Spleen (tissue), 11 donors: Measurements from ENCODE around the gene RRBP1. TPM values are rescaled to one million over a fixed set of nuclear protein-coding genes. Genes with fewer than 3 reads are reported as not detected.

Experiments
- DNase-seq: peaks from one replicate; pipeline ENCODE4 v3.0.0-alpha.2; 2020
- H3K27ac ChIP-seq, 8 donors: fragments of 200-600 bp; sonication (generic) in 7 of 8; 1 replicate in 4 of 8; 2 replicates in 4 of 8; pipeline versions ENCODE4 v1.5.0 to v1.8.0; 2016 to 2021; ENCODE audit warnings: inconsistent platforms in 4 of 8, mild to moderate bottlenecking in 4 of 8, moderate library complexity in 1 of 8
- H3K27me3 ChIP-seq, 7 donors: fragments of 200-600 bp; sonication (generic) in 6 of 7; replicated peaks in 1 of 7; 1 replicate in 4 of 7; 2 replicates in 3 of 7; pipeline versions ENCODE4 v1.5.0 to v1.8.0; 2016 to 2021; ENCODE audit warnings: inconsistent platforms in 3 of 7, mild to moderate bottlenecking in 1 of 7
- H3K36me3 ChIP-seq, 6 donors: fragments of 200-600 bp; sonication (generic) in 5 of 6; 1 replicate in 4 of 6; 2 replicates in 2 of 6; pipeline versions ENCODE4 v1.5.0 to v1.8.0; 2016 to 2021; ENCODE audit warnings: inconsistent platforms in 2 of 6
- H3K4me1 ChIP-seq, 6 donors: fragments of 200-600 bp; sonication (generic) in 5 of 6; 1 replicate in 3 of 6; 2 replicates in 3 of 6; pipeline versions ENCODE4 v1.5.0 to v1.8.0; 2016 to 2021; ENCODE audit warnings: inconsistent platforms in 3 of 6
- H3K4me3 ChIP-seq, 8 donors: fragments of 200-600 bp; sonication (generic) in 7 of 8; 1 replicate in 4 of 8; 2 replicates in 4 of 8; pipeline versions ENCODE4 v1.5.0 to v1.8.0; 2016 to 2021; ENCODE audit warnings: inconsistent platforms in 4 of 8, mild to moderate bottlenecking in 4 of 8, moderate library complexity in 2 of 8
- H3K9me3 ChIP-seq, 8 donors: fragments of 200-600 bp; sonication (generic) in 7 of 8; 1 replicate in 4 of 8; 2 replicates in 4 of 8; pipeline versions ENCODE4 v1.5.0 to v1.8.0; 2016 to 2021; ENCODE audit warnings: inconsistent platforms in 4 of 8
- CTCF ChIP-seq, 11 experiments: fragments of 200-600 bp in 7 of 11; fragments of 450-650 bp in 4 of 11; sonication (generic) in 4 of 11; IDR thresholded peaks in 8 of 11; conservative IDR thresholded peaks in 3 of 11; 1 replicate in 7 of 11; 2 replicates in 4 of 11; pipeline versions ENCODE4 v1.4.0 to v1.8.0; 2016 to 2021; ENCODE audit warnings: antibody characterized with exemption in 11 of 11, inconsistent platforms in 4 of 11, mild to moderate bottlenecking in 1 of 11
- POLR2A ChIP-seq, 3 donors: fragments of 450-650 bp; IDR thresholded peaks; one replicate each; pipeline ENCODE4 v1.5.1; 2017; ENCODE audit warnings: antibody characterized with exemption in 3 of 3, mild to moderate bottlenecking in 1 of 3
- POLR2AphosphoS5 ChIP-seq, 3 donors: sonication (generic); formaldehyde crosslinking; IDR thresholded peaks; one replicate each; pipeline ENCODE4 v1.5.1; 2017; ENCODE audit warnings: antibody characterized with exemption in 3 of 3
- WGBS, 5 donors: extraction: QIAGEN DNeasy Blood & Tissue Kit in 3 of 5; methylation state at CpG; one replicate each; pipeline versions ENCODE4 v1.1.5 to v1.1.7; 2013 to 2018; 5-methylcytosine and 5-hydroxymethylcytosine counted together
- intact Hi-C: fragments of 100-400 bp; cut with DNase I; formaldehyde crosslinking; loops from one replicate; pipeline ENCODE4 v1.15.0; 2023; ENCODE audit warnings: low total_unique reads
- polyA plus RNA-seq, 3 donors: library from polyadenylated mRNA; stranded (reverse); fragments of 200-250 nt; gene quantifications; one replicate each; pipeline ENCODE4 v1.2.1, GENCODE V29; 2013
- total RNA-seq, 7 donors: library from RNA; depleted of rRNA in 3 of 7; stranded (reverse); fragments of >200 nt in 3 of 7; fragmentation: NEBNext Ultra II Directional in 4 of 7; extraction: Animal tissue kit (Norgen Biotek cat#: 25700) in 4 of 7; gene quantifications; one replicate each; pipeline versions ENCODE4 v1.1.0 to v1.2.1, GENCODE V29; 2016 to 2021
- donor health status: healthy with polysubstance abuse.
- donor health status: DM: no; HTN: no; CAD: no; lungs with moderate emphysema.
- donor health status: DM: no; HTN: no; CAD: no.
- donor health status: Bipolar disorder and iron deficiency.
- donor health status: healthy.
- donor health status: DM: no; HTN: no; CAD: no.
- donor health status: DM: yes; HTN: yes; CAD: no.

The RRBP1 gene
- total and polyA plus RNA-seq, 10 donors: 17.0 to 164 (median 114) TPM

DNA sequence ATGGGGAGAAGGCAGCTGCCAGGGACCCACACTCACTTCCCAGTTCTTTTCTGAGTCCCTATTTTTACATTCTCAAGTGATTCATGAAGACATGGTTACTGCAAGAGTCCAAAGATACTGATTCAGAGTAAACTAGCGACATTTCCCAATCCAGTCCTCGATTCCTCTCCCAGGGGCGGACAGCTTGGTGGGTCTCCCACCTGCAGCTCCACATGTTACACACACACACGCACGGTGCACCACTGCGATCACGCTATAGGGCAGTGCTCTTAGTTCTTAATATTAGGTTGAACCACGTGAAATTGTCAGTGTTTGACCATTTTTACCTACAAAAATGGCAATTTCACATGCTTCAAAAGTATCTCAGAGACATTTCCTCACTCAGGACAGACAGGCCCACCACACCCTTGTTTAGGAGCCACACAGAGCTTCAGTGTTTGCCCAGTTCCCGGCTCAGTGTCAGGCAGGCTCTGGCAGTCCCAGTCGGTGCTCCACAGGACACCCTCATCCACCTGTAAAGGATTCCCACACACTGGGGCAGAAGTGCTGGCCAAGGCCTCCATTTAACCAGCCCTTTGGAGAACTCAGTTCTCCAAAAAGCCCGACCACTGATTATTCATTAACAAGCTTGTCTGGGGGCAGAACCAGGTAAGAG, 51.8 kb downstream of the RRBP1 start:
- Histone ChIP-seq H3K9me3 (no peaks in the 10 kb centered on the region), H3K4me3 (no peak overlapping the region), H3K27ac (no peak overlapping the region), H3K36me3 (peaks cover 0 to 100% (median 89%) of the 10 kb centered on the region in 6 donors), H3K27me3 (no peaks in the 10 kb centered on the region), H3K4me1 (peaks cover 6 to 17% (median 13%) of the 10 kb centered on the region in 6 donors)
- TF ChIP-seq POLR2AphosphoS5 (IDR thresholded peaks at IDR 0.05) (no peak), POLR2A (IDR thresholded peaks at IDR 0.05) (no peak), CTCF (IDR thresholded peaks at IDR 0.05 in 8 of 11, conservative IDR thresholded peaks at IDR 0.05 in 3 of 11) (no peak)
- WGBS, 5 donors: 87 to 92% (median 91%) methylated on average over 11 of the region's 11 CpGs
- DNase-seq: peak; percentile 50
- intact Hi-C loops: no loop called here

GRCh38 chr20:17629678-17630089, 52.4 kb downstream of the RRBP1 start:
- WGBS, 5 donors: 96 to 97% (median 96%) methylated on average over 19 to 21 of the region's 21 CpGs
- TF ChIP-seq POLR2AphosphoS5 (IDR thresholded peaks at IDR 0.05): peak in 1 of 3 donors; percentile 39
- no peak for TF ChIP-seq POLR2A (IDR thresholded peaks at IDR 0.05)

DNA sequence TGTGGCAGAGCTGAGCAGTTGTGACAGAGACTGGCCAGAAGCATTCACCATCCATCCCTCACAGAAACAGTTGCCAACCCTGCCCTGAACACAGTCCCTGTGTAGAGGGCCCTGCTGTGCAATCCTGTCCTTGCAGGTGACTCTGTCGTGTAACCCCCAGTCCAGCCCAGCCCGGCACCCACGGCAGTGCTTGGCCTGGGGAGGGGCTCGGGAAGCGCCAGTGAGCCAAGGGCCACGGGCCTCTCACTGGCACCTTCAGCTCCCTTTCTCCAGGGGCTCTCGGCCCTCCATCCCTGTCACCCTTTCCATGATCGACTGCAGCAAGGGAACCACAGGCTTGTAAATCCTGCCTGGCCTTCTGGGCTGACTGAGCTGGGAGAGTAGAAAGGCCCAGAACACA, 53.0 kb downstream of the RRBP1 start:
- H3K9me3 ChIP-seq: no peaks in the 10 kb centered on the region
- 91 to 97% (median 92%) methylated on average over 7 to 8 of the region's 8 CpGs for WGBS, 5 donors
- H3K4me3 ChIP-seq: no peak overlapping the region
- peak; percentile 55 for DNase-seq
- H3K36me3 ChIP-seq: peaks cover 0 to 100% (median 94%) of the 10 kb centered on the region in 6 donors
- no peak overlapping the region for H3K27ac ChIP-seq
- intact Hi-C loops: no loop called here
- H3K27me3 ChIP-seq: no peaks in the 10 kb centered on the region
- TF ChIP-seq POLR2AphosphoS5 (IDR thresholded peaks at IDR 0.05) (no peak), POLR2A (IDR thresholded peaks at IDR 0.05) (no peak), CTCF (IDR thresholded peaks at IDR 0.05 in 8 of 11, conservative IDR thresholded peaks at IDR 0.05 in 3 of 11) (no peak)
- H3K4me1 ChIP-seq: peaks cover 0 to 5% (median 2%) of the 10 kb centered on the region in 6 donors

More at GRCh38 chr20:17629678-17630089, 52.4 kb downstream of the RRBP1 start:
- DNase-seq: peak; percentile 68
- Histone ChIP-seq H3K36me3 (peaks cover 0 to 100% (median 91%) of the 10 kb centered on the region in 6 donors), H3K4me3 (no peak overlapping the region), H3K27ac (no peak overlapping the region), H3K27me3 (no peaks in the 10 kb centered on the region), H3K9me3 (no peaks in the 10 kb centered on the region), H3K4me1 (peaks cover 0 to 11% (median 7%) of the 10 kb centered on the region in 6 donors)
- intact Hi-C loops: no loop called here

DNA sequence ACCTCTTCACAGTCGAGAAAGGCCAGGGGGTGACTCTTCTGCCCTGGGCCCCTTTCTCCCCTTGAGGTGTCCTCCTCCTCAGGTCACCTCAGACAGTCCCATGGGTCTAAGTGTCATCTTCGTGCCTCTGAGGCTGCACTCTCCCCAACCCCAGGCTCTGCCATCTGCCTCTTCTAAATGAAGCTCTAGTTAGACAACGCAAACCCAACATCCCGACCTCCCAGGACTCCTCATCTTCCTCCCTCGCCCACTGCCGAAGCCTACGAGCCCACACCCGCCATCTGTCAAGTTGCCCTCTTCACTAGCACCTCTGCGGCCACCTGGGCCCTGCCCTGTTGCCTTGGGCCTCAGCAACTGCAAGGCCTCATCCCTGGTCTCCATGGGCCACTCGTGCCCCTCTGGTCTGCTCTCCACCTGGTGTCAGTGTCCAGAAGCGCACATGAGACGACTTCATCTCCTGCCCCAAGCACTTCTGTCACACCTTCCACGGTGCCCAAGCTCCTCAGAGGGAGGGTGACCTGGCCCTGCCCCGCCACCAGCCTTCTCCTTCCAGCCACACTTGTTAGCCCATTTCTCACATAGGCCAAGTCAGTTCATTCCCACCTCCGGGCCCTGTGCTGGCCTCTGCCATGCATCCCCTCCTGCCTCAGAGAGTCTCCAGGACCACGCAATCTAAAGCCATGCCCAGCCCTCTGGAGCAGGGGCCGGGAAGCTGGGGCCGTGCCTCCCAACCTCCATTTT, 53.8 kb downstream of the RRBP1 start:
- H3K9me3 ChIP-seq: no peaks in the 10 kb centered on the region
- no peaks in the 10 kb centered on the region for H3K4me1 ChIP-seq
- peak; percentile 63 for DNase-seq
- H3K27me3 ChIP-seq: no peaks in the 10 kb centered on the region
- peaks cover 0 to 100% (median 94%) of the 10 kb centered on the region in 6 donors for H3K36me3 ChIP-seq
- intact Hi-C loops: no loop called here
- no peak overlapping the region for H3K4me3 ChIP-seq
- no peak overlapping the region for H3K27ac ChIP-seq
- 85 to 96% (median 94%) methylated on average over 17 to 18 of the region's 18 CpGs for WGBS, 5 donors
- TF ChIP-seq POLR2A (IDR thresholded peaks at IDR 0.05): no peak
- no peak for TF ChIP-seq POLR2AphosphoS5 (IDR thresholded peaks at IDR 0.05)
- TF ChIP-seq CTCF (IDR thresholded peaks at IDR 0.05 in 8 of 11, conservative IDR thresholded peaks at IDR 0.05 in 3 of 11): no peak
